ENCODE data around the gene ATG2B. TPM values are rescaled to one million over a fixed set of nuclear protein-coding genes. Genes with fewer than 3 reads are reported as not detected.

The ATG2B gene
- total and polyA plus RNA-seq, 2 donors (not counting 3 experiments of a cell fraction or from before 2014, with no cell fraction given) = 5.9 to 17.8 TPM

DNA sequence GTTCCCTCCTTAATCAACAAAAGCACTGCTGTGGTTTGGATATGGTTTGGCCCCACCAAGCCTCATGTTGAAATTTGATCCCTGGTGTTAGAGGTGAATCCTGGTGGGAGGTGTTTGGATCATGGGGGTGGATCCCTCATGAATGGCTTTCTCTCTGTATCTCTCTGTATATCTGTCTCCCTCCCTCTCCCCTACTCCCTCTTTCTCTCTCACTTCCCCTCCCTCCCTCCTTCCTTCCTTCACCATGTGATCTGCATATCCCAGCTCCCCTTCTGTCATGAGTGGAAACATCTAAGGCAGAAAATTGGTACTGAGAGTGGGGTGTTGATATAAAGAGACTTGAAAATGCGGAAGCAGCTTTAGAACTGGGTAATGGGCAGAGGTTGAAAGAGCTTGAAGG is 5.4 kb upstream of the ATG2B start:
- Histone ChIP-seq H3K4me2 (ENCODE audit: insufficient read depth, low read length) (no peak overlapping the region), H2AFZ (ENCODE audit: low read depth, low read length) (no peak overlapping the region), H3K79me2 (ENCODE audit: control insufficient read depth, insufficient read depth, low read length) (peaks cover 27% of the 10 kb centered on the region), H3K27me3 (ENCODE audit: control insufficient read depth in 2 of 2, insufficient read depth in 2 of 2, low read length in 2 of 2) (no peaks in the 10 kb centered on the region), H3K9me3 (replicated peaks; ENCODE audit: control insufficient read depth, insufficient read depth, low read length) (no peaks in the 10 kb centered on the region), H3K4me1 (ENCODE audit: control insufficient read depth, extremely low read depth, insufficient read depth, low read length) (peaks cover 9% of the 10 kb centered on the region), H3K36me3 (ENCODE audit: control insufficient read depth in 2 of 2, extremely low read depth in 1 of 2, insufficient read depth in 2 of 2, low read length in 2 of 2) (no peaks in the 10 kb centered on the region), H3K27ac (ENCODE audit: insufficient read depth, low read depth, low read length) (no peak overlapping the region), H3K4me3 (replicated peaks in 1 of 3; ENCODE audit: insufficient read depth in 1 of 3, low read depth in 1 of 3, low read length in 3 of 3) (no peak overlapping the region), H3K9me1 (replicated peaks; ENCODE audit: control insufficient read depth, extremely low read depth, insufficient read depth, low read length) (no peaks in the 10 kb centered on the region), H4K20me1 (replicated peaks; ENCODE audit: control insufficient read depth, extremely low read depth, insufficient read depth, low read length) (no peaks in the 10 kb centered on the region), H3K9ac (replicated peaks; ENCODE audit: extremely low read depth, insufficient read depth, low read length) (no peak overlapping the region)
- ChIA-PET CTCF (interaction anchor here (1.2 kb wide), 1 partner anchor 13 kb away, joined by 3 read pairs; no protein-coding TSS in a partner anchor), POLR2A (no interaction called here)
- dilution Hi-C loops (cut with MboI; ENCODE audit: extremely low pct_ligation_motif_present, low sequenced_read_pairs) = no loop called here
- DNase-seq (ENCODE audit: low read depth, low spot score) = no peak
- BruUV-seq (replicated peaks) = no TSS peak
- intact Hi-C loops (cut with micrococcal nuclease) = no loop called here
- FAIRE-seq = no peak
- TF ChIP-seq POLR2AphosphoS5 (IDR thresholded peaks at IDR 0.05; ENCODE audit: insufficient read depth, low read depth, low read length) (no peak), GATA2 (IDR thresholded peaks at IDR 0.05; ENCODE audit: insufficient read depth, insufficient read length, low read depth, low read length) (no peak), JUN (IDR thresholded peaks at IDR 0.05; ENCODE audit: borderline replicate concordance, insufficient read depth, insufficient read length, low read depth) (no peak), FOS (IDR thresholded peaks at IDR 0.05; ENCODE audit: borderline replicate concordance, insufficient read depth, low read length) (no peak), EZH2 (IDR thresholded peaks at IDR 0.05; ENCODE audit: borderline replicate concordance, low read depth, low read length, severe bottlenecking) (no peak), POLR2A (IDR thresholded peaks at IDR 0.05; ENCODE audit: low read depth, low read length) (no peak), MYC (IDR thresholded peaks at IDR 0.05; ENCODE audit: low read depth, low read length) (no peak)
- TF ChIP-seq, protein P1, sequence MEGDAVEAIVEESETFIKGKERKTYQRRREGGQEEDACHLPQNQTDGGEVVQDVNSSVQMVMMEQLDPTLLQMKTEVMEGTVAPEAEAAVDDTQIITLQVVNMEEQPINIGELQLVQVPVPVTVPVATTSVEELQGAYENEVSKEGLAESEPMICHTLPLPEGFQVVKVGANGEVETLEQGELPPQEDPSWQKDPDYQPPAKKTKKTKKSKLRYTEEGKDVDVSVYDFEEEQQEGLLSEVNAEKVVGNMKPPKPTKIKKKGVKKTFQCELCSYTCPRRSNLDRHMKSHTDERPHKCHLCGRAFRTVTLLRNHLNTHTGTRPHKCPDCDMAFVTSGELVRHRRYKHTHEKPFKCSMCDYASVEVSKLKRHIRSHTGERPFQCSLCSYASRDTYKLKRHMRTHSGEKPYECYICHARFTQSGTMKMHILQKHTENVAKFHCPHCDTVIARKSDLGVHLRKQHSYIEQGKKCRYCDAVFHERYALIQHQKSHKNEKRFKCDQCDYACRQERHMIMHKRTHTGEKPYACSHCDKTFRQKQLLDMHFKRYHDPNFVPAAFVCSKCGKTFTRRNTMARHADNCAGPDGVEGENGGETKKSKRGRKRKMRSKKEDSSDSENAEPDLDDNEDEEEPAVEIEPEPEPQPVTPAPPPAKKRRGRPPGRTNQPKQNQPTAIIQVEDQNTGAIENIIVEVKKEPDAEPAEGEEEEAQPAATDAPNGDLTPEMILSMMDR (IDR thresholded peaks at IDR 0.05; ENCODE audit: extremely low read depth in 1 of 2, insufficient read depth in 1 of 2, low read depth in 1 of 2, low read length in 2 of 2) = no peak
- TF ChIP-seq, protein P2, sequence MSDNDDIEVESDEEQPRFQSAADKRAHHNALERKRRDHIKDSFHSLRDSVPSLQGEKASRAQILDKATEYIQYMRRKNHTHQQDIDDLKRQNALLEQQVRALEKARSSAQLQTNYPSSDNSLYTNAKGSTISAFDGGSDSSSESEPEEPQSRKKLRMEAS (IDR thresholded peaks at IDR 0.05; ENCODE audit: insufficient read depth, insufficient read length) = no peak

Data from endothelial cell of umbilical vein (primary cell).